ENCODE data around the gene IFI30.
A peak's percentile ranks its signal among the peaks of the same experiment; 100 is the strongest.

IFI30 gene

GRCh38 chr19:18211683-18212082, 38.1 kb downstream of the IFI30 start:
- TF ChIP-seq, protein P1, sequence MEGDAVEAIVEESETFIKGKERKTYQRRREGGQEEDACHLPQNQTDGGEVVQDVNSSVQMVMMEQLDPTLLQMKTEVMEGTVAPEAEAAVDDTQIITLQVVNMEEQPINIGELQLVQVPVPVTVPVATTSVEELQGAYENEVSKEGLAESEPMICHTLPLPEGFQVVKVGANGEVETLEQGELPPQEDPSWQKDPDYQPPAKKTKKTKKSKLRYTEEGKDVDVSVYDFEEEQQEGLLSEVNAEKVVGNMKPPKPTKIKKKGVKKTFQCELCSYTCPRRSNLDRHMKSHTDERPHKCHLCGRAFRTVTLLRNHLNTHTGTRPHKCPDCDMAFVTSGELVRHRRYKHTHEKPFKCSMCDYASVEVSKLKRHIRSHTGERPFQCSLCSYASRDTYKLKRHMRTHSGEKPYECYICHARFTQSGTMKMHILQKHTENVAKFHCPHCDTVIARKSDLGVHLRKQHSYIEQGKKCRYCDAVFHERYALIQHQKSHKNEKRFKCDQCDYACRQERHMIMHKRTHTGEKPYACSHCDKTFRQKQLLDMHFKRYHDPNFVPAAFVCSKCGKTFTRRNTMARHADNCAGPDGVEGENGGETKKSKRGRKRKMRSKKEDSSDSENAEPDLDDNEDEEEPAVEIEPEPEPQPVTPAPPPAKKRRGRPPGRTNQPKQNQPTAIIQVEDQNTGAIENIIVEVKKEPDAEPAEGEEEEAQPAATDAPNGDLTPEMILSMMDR (IDR thresholded peaks at IDR 0.05; ENCODE audit: insufficient read depth, missing control alignments), result no peak
- peak; percentile 8 for DNase-seq (ENCODE audit: insufficient read length, low spot score)
- FAIRE-seq, result no peak

GRCh38 chr19:18214779-18215433, 41.3 kb downstream of the IFI30 start:
- TF ChIP-seq, protein P1 (IDR thresholded peaks at IDR 0.05; ENCODE audit: insufficient read depth, missing control alignments), result no peak
- FAIRE-seq (no peak), DNase-seq (ENCODE audit: insufficient read length, low spot score) (no peak)

DNA sequence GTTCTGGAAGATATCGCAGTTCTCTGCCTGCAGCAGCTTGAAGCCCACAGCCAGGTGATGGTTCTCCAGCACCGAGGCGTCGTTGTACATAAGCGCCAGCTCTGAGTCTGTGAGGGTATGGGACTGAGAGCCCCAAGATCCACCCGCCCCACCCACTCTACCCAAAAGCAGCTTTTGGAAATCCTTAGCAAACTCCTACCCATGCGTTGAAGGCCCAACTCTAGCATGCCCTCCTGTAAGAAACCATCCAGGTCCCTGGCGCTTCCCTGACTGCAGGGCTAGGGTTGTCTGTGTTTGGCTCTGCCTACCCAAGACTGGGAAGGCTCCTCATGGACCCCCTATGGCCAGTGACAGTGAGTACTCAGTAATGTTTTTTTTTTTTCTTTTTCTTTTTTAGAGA, 43.2 kb downstream of the IFI30 start:
- DNase-seq (ENCODE audit: insufficient read length, low spot score) (no peak), FAIRE-seq (no peak)
- TF ChIP-seq, protein P1 (IDR thresholded peaks at IDR 0.05; ENCODE audit: insufficient read depth, missing control alignments), result no peak

GRCh38 chr19:18218159-18218558, 44.5 kb downstream of the IFI30 start:
- no peak for DNase-seq (ENCODE audit: insufficient read length, low spot score)

GRCh38 chr19:18218600-18218999, 45.0 kb downstream of the IFI30 start:
- TF ChIP-seq, protein P1 (IDR thresholded peaks at IDR 0.05; ENCODE audit: insufficient read depth, missing control alignments), result no peak
- FAIRE-seq, result no peak
- DNase-seq (ENCODE audit: insufficient read length, low spot score), result no peak

More at GRCh38 chr19:18218159-18218558, 44.5 kb downstream of the IFI30 start:
- no peak for FAIRE-seq
- TF ChIP-seq, protein P1 (IDR thresholded peaks at IDR 0.05; ENCODE audit: insufficient read depth, missing control alignments), result no peak

GRCh38 chr19:18219911-18220631, 46.5 kb downstream of the IFI30 start:
- TF ChIP-seq, protein P1 (IDR thresholded peaks at IDR 0.05; ENCODE audit: insufficient read depth, missing control alignments), result no peak
- FAIRE-seq (no peak), DNase-seq (ENCODE audit: insufficient read length, low spot score) (no peak)

Data from D721Med (cell line).